ENCODE data around the gene WWTR1.

Gene WWTR1

GRCh38 chr3:149654188-149654601, 3.6 kb downstream of the WWTR1 start:
- no peak for DNase-seq

DNA sequence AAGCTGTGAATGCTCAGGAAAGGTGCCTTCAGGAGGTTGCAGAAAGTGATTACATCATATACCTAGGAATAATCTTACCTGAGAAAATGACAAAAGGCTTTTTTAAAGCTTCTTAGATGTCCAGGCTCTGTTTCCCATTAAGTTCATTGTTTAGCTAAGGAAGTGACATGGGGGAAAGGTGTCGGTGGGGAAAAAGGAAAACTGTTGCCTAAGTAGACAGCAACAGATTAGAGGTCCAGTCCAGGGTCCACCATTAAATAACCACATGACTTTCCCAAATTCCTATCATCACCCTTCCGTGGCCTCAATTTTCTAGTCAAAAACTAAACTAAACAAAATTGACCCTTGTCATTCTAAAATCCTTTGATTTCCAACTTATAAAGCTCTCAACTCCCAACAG, 4.3 kb downstream of the WWTR1 start:
- DNase-seq = no peak

DNA sequence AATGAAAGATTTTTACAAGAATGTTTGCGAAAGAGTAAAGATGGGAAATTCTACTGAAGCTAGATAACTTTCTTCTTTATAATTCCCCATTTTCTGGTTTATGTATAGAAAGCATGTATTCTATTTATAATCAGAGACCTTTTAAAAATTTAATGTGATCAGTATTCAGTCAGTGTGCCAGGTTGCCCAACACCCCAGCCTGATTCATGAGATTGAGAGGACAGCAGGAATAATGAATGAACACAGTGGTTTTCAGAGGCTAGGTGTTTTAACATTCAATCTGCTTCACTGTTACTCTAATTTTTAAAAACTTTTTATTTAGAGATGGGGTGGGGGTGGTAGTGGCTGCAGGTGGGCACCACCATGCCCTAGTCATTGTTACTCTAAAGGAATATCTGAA, 4.7 kb downstream of the WWTR1 start:
- no peak for DNase-seq

GRCh38 chr3:149650828-149651227, 7.0 kb downstream of the WWTR1 start:
- DNase-seq = no peak

DNA sequence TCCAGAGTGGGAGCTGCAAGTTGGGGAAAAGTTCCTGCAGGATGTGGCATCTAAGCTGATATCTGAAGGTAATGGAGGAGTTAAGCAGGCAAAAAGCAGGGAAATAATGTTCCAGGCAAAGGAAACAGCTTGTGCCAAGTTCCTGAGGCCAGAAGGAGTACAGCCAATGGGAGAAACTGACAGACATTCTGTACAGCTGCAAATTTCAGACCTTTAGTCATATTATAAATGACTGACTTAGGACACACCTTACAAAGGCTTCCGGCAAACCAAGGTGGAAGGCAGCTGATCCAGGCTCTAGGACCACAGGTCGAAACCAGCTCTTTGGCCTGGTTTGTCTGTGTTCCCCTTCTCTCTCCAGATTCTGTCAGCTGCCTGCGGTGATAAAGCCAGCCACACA, 9.3 kb downstream of the WWTR1 start:
- no peak for DNase-seq

DNA sequence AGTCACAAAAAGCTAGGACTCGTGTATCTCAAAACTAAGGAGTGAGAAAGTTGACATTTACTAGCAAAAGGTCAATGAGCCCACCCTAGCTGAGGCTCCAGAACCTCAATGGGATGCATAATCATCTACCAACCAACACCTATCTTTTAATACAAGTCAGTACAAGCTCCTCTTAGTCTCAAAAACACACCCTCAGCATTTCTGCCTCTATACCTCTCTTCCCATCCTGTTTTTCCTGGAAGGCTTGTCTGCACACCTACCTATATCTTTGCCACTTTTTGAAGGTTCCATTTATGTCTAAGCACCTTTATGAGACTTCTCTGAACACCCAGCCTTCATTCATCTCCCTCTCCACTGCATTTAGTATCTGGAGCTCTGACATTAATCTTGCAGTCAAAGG, 10.0 kb downstream of the WWTR1 start:
- DNase-seq = no peak

GRCh38 chr3:149647285-149647684, 10.5 kb downstream of the WWTR1 start:
- no peak for DNase-seq

DNA sequence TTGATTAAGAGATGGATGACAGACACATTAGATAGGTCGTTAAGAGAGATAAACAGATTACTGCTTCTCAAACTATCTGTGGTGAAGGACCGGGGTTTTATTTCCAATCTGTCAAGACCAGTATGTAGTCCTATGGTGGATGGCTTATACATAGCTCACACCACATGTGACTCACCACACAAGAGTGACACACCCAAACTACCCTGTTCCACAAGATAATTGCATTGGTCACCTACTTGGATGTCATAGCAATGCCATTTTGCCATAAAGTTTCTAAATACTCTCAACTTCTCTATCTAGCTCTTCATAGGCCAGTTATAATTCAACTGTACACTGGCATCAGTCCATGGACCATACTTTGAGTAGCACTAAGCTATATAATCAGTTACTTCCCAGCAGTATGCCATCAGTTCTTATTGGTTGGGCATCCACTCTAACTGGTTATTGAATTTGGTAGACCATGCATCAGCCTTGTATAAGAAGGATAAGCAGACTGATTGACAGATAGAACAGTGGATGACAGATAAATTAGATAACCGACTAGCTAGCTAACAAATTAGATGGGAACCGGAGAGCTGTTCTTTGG, 11.6 kb downstream of the WWTR1 start:
- DNase-seq = no peak

DNA sequence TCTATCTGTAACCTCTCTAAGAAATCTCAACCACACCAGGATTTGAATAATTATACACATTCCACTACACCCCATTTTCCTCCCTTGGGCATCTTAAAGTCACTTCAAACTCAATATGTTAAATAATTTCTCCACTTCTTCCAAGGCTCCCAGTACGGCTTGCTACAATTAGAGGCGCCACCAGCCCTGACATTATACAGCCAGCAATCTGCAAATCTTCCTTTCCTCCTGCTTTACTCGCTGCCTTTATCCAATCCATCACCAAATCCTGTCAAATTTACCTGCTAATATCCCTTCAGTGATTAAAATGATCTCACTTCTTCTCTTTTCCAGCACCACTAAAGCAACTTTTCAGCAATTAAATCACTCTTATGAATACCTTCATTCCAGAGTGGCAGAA, 13.9 kb downstream of the WWTR1 start:
- no peak for DNase-seq

DNA sequence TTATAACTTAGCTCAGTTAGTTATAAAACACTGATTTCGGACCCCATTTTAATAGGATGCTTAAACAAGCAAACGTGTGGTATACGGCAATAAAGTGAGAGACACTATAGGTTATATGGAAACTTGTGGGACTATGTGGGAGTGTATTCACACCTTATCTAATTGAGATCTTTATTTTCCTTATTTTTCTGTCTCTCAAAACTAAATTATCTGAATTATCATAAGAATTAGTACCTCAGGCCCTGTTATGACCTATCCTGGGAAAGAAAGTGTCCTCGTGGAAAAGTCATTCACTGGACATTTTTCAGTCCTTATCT, 14.4 kb downstream of the WWTR1 start:
- no peak for DNase-seq

GRCh38 chr3:149640976-149641728, 16.7 kb downstream of the WWTR1 start:
- DNase-seq = no peak

DNA sequence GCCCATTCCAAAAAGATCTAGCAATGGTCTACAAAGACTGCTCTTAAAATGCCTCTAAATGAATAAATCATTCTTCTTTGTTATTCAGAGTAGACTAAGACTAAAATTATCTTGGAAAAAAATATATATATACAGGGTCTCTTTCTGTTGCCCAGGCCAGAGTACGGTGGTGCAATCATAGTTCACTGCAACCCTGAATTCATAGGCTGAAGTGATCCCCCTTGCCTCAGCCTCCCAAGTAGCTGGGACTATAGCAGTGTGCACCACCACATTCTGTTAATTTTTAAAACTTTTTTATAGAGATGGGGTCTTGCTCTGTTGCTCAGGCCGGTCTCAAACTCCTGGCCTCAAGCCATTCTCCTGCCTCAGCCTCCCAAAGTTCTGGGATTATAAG, 18.7 kb downstream of the WWTR1 start:
- DNase-seq = no peak

DNA sequence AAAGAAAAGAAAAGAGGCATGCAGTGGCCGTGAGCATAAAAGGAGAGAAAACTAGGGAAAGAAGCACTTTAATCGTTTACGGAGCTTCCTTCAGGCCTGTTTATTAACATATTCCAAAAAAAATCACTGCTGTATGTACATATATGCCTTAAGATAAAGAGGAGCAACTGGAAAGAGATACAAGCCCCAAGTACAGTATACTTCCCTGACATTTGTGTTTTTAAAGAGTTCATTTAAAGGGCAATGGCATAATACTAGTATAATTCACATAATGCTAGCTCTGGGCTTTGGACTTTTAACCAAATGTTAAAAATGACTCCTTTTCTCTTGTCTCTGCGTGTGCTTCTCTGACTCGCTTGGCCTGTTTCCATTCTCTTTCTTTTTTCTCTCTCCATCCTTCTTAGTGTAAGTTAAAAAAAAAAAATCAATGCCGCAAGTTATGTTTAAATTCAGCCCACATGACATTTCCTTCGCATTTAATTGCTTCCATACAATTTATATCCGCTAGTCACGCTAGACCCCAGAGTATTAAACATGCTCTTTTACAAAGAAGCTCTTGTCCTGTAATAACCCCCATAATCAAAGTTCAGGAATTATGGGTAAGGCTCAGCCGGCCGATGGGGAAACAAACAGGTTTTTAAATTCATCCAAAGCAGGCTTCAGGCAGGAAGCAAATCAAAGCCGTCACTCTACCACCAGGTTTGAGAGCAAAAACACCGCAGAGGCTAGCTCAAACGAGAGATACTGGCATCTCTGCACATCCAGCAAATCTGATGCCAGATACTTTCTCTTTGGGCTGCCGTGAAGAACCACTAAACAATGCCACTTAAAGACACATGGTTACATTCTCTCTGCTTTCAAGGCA, 19.4 kb downstream of the WWTR1 start:
- DNase-seq = no peak

- DNase-seq = no peak
These were observed 22.4 kb downstream of the WWTR1 start for GRCh38 chr3:149635396-149635795.

DNA sequence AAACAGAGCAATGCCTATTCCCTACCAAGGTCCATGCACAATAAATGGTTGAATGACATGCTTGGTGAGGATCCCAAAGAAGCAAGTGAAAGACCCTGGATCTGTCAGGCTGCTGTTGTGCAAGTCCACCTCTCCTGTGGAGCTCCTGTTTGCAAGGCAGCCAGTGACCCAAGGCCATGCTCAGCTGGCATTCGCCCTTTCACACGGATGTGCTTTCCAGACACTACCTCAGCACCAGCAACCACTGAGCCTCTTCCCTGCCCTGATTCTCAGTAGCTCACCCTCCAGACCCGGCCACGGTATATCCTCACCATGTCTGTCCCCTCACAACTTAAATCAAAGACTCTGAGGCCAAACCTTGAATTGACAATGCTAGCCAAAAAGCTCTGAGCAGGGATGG, 23.3 kb downstream of the WWTR1 start:
- no peak for DNase-seq

GRCh38 chr3:149634072-149634471, 23.8 kb downstream of the WWTR1 start:
- DNase-seq = no peak

GRCh38 chr3:149632225-149632624, 25.6 kb downstream of the WWTR1 start:
- no peak for DNase-seq

- DNase-seq = no peak
These were observed 27.0 kb downstream of the WWTR1 start for GRCh38 chr3:149630806-149631205.

- DNase-seq = no peak
These were observed 28.7 kb downstream of the WWTR1 start for GRCh38 chr3:149628957-149629670.

DNA sequence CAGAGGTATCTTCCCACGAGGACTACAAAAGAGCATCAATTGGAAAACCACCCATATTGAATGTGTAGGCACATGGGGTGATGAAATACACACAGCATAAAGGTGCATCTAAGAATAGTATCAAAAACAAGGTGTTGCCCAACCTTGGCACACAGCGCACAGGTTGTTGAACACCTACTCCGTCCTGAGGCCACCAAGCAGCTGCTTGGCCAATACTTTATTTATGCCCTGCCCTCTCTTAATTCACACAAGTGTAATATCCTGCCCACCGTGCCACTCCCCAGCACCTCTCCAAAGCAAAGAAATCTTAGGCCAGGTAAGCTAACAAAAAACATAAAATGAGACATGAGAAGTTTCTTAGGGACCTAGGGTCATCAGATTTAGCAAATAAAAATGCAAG, 31.2 kb downstream of the WWTR1 start:
- no peak for DNase-seq

DNA sequence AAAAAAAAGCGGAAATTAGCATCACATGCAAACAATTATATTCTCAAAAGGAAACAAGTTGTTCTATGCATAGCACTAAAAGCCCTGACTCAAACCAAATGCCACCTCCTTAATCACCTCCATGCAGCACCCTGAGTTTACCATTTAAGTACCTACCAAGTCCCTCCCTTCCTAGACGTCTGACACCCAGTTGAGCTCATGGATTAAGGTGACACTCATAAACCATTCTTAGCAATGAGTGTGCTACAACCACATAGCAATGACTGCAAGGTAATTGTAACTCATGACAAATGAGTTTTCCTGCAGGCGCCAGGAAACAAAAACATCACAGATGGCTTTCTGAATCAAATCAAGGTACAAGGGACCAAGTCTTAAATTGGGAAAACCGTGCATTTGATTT, 32.0 kb downstream of the WWTR1 start:
- DNase-seq = no peak

DNA sequence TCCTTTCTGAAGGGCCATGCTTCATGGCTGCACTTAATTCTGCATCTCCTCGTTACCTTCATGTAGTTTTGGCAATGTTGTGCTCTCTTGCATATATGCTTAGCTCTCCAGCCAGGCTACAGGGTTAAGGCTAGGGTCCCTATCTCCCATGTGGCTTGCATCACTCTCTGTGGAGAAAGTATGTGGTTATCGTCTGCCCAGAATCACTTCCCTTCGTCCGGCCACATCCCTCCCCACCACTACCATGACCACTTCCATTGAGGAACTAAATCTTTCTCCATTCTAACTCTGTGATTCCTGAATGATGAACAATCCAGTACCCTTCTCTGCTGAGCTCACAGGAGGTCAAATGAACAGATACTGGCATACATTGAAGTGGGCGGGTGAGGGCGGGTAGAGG, 34.0 kb downstream of the WWTR1 start:
- no peak for DNase-seq

DNA sequence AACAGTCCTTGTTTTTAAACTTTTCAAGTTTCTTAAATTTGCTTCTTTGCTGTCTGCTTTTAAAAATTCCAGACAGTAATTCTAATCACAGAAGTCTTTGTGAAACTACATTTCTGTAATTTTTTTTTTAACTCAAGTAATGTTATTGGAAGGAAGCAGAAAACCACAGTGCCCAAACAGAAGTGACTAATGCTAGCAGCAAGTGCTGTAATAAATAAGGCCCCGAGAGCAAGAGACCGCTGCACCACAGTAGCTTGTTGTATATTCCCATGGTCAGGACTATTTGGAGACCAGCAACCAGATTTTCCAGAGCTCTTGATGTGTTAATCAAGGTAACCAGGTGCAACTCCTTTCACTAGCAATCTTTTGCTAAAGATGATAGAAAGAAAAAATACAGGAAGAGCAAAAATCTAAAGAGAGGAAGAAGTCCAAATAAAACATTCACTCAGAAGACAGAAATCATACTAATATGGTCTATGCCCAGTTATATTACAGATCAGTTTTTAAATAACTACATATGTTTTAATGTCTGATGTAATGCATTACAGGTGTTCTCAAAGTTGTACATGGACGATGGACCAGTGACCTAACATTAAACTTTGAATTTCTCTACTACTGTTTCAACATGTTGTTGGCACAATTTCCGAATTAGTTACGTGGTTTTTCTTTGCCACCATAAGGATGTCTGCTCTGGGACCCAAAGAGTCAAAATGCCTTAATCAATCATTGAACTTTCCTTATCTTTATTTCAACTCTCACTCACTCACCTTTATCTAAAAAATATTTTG, 36.4 kb downstream of the WWTR1 start:
- DNase-seq = no peak

Measured in NCI-H2171 treated with DMSO at 0.1 percent for 48 hours (cell line).